Keratinocyte (primary cell): ENCODE measurements around the gene ZNF407. TPM values are rescaled to one million over a fixed set of nuclear protein-coding genes. Genes with fewer than 3 reads are reported as not detected.

Experiments used
- DNase-seq: peaks from one replicate; pipeline ENCODE4 v3.0.0-alpha.2; 2011; ENCODE audit warnings: low read depth, missing footprints, low spot score
- FAIRE-seq: peaks from 2 replicates; lab custom pipeline; 2011; peaks lifted over from hg19 to GRCh38; lab: Jason Lieb, UNC
- H2AFZ ChIP-seq: 2 replicates; pipeline ENCODE4 v1.6.0; 2012; ENCODE audit warnings: low read length, control low read depth, inconsistent platforms; ENCODE audit not compliant: control insufficient read depth
- H3K27ac ChIP-seq: 2 replicates; pipeline ENCODE4 v1.5.1; 2011; ENCODE audit warnings: low read length; ENCODE audit not compliant: control insufficient read depth, insufficient read depth
- H3K27me3 ChIP-seq: 3 replicates; pipeline ENCODE4 v1.6.0; 2011; ENCODE audit warnings: low read length; ENCODE audit not compliant: control insufficient read depth, insufficient read depth; ENCODE audit errors: extremely low read depth
- H3K36me3 ChIP-seq, 2 experiments: 2 replicates in 1 of 2; 3 replicates in 1 of 2; pipeline ENCODE4 v1.5.1; 2011; ENCODE audit warnings: low read length in 2 of 2, mild to moderate bottlenecking in 1 of 2; ENCODE audit not compliant: control insufficient read depth in 2 of 2, insufficient read depth in 2 of 2; ENCODE audit errors: extremely low read depth in 1 of 2
- H3K4me1 ChIP-seq: 3 replicates; pipeline ENCODE4 v1.5.1; 2011; ENCODE audit warnings: low read length; ENCODE audit not compliant: control insufficient read depth, insufficient read depth; ENCODE audit errors: extremely low read depth
- H3K4me2 ChIP-seq: 3 replicates; pipeline ENCODE4 v1.6.0; 2011; ENCODE audit warnings: low read depth, low read length; ENCODE audit not compliant: control insufficient read depth, insufficient read depth; ENCODE audit errors: extremely low read depth
- H3K4me3 ChIP-seq, 3 experiments: fragments of 200-600 bp in 1 of 3; sonication (generic) in 1 of 3; 2 replicates in 2 of 3; 3 replicates in 1 of 3; pipeline ENCODE4 v1.5.1; 2011 to 2016; ENCODE audit warnings: low read length in 3 of 3, mild to moderate bottlenecking in 3 of 3, control low read depth in 2 of 3, inconsistent platforms in 1 of 3, low read depth in 1 of 3, mixed read lengths in 1 of 3, mixed run types in 1 of 3, moderate library complexity in 1 of 3; ENCODE audit not compliant: control insufficient read depth in 2 of 3, insufficient read depth in 2 of 3; ENCODE audit errors: extremely low read depth in 1 of 3
- H3K79me2 ChIP-seq: 2 replicates; pipeline ENCODE4 v1.6.0; 2012; ENCODE audit warnings: low read length; ENCODE audit not compliant: control insufficient read depth, insufficient read depth
- H3K9ac ChIP-seq: 3 replicates; pipeline ENCODE4 v1.6.0; 2011; ENCODE audit warnings: low read length; ENCODE audit not compliant: control insufficient read depth, insufficient read depth; ENCODE audit errors: extremely low read depth
- H3K9me1 ChIP-seq: 3 replicates; pipeline ENCODE4 v1.6.0; 2011; ENCODE audit warnings: low read length; ENCODE audit not compliant: control insufficient read depth, insufficient read depth; ENCODE audit errors: extremely low read depth
- H3K9me3 ChIP-seq: 2 replicates; pipeline ENCODE4 v1.5.1; 2012; ENCODE audit warnings: low read depth, low read length; ENCODE audit not compliant: control insufficient read depth
- H4K20me1 ChIP-seq: 3 replicates; pipeline ENCODE4 v1.6.0; 2011; ENCODE audit warnings: low read length; ENCODE audit not compliant: control insufficient read depth, insufficient read depth; ENCODE audit errors: extremely low read depth
- EZH2 ChIP-seq: IDR thresholded peaks from one replicate; pipeline ENCODE4 v1.6.1; 2012; ENCODE audit warnings: inconsistent platforms, mild to moderate bottlenecking, low read length, moderate library complexity
- dilution Hi-C: fragments of 300-500 bp; cut with MboI; formaldehyde crosslinking; loops from one replicate; pipeline ENCODE4 v1.7.0; 2020; ENCODE audit warnings: low sequenced_read_pairs; ENCODE audit not compliant: extremely low pct_ligation_motif_present
- polyA plus RNA-seq, 5 experiments: library from polyadenylated mRNA; depleted of rRNA in 3 of 5; stranded (reverse) in 3 of 5; stranded (forward) in 1 of 5; unstranded in 1 of 5; fragments of >200 nt; gene quantifications; 1 replicate in 1 of 5; 2 replicates in 3 of 5; 3 replicates in 1 of 5; pipeline versions ENCODE4 v1.2.1 to v1.2.3, GENCODE V29; 2011 to 2012; ENCODE audit warnings: missing spikeins in 2 of 5, low read depth in 1 of 5, low replicate concordance in 1 of 5
- TF ChIP-seq, protein P1 (sequence below), 3 experiments: IDR thresholded peaks in 1 of 3; conservative IDR thresholded peaks in 1 of 3; optimal IDR thresholded peaks in 1 of 3; 2 replicates in 2 of 3; 3 replicates in 1 of 3; pipeline versions ENCODE3 to v1.5.1; 2011; ENCODE audit warnings: low read length in 3 of 3, mild to moderate bottlenecking in 3 of 3, moderate library complexity in 2 of 3, control low read depth in 1 of 3, inconsistent platforms in 1 of 3; ENCODE audit not compliant: insufficient read depth in 2 of 3; ENCODE audit errors: extremely low read depth in 1 of 3

The ZNF407 gene
- polyA plus RNA-seq, 1 donor (not counting 4 experiments of a cell fraction or from before 2014, with no cell fraction given), result 3.8 TPM

GRCh38 chr18:75114231-75114764, 516.6 kb downstream of the ZNF407 start:
- TF ChIP-seq, protein P1, sequence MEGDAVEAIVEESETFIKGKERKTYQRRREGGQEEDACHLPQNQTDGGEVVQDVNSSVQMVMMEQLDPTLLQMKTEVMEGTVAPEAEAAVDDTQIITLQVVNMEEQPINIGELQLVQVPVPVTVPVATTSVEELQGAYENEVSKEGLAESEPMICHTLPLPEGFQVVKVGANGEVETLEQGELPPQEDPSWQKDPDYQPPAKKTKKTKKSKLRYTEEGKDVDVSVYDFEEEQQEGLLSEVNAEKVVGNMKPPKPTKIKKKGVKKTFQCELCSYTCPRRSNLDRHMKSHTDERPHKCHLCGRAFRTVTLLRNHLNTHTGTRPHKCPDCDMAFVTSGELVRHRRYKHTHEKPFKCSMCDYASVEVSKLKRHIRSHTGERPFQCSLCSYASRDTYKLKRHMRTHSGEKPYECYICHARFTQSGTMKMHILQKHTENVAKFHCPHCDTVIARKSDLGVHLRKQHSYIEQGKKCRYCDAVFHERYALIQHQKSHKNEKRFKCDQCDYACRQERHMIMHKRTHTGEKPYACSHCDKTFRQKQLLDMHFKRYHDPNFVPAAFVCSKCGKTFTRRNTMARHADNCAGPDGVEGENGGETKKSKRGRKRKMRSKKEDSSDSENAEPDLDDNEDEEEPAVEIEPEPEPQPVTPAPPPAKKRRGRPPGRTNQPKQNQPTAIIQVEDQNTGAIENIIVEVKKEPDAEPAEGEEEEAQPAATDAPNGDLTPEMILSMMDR (optimal IDR thresholded peaks at IDR 0.05 in 1 of 3, IDR thresholded peaks at IDR 0.05 in 1 of 3, conservative IDR thresholded peaks at IDR 0.05 in 1 of 3; ENCODE audit: extremely low read depth in 1 of 3, insufficient read depth in 2 of 3, low read length in 3 of 3), result no peak
- no peak for TF ChIP-seq EZH2
- no peak overlapping the region for H3K9ac ChIP-seq
- H2AFZ ChIP-seq, result no peak overlapping the region
- no peaks in the 10 kb centered on the region for H3K9me1 ChIP-seq
- H3K4me1 ChIP-seq, result no peaks in the 10 kb centered on the region
- H3K9me3 ChIP-seq, result no peaks in the 10 kb centered on the region
- dilution Hi-C loops, result no loop called here
- no peak overlapping the region for H3K4me2 ChIP-seq
- no peaks in the 10 kb centered on the region for H4K20me1 ChIP-seq
- H3K27ac ChIP-seq, result no peak overlapping the region
- H3K79me2 ChIP-seq, result no peaks in the 10 kb centered on the region
- DNase-seq, result no peak
- H3K4me3 ChIP-seq, result no peak overlapping the region
- H3K36me3 ChIP-seq, result no peaks in the 10 kb centered on the region
- FAIRE-seq, result no peak
- H3K27me3 ChIP-seq, result peaks cover 4% of the 10 kb centered on the region

Other genes starting within 250 kb of the ZNF407 start
- not detected in 3 replicates for gene DIPK1C, start 140.6 kb upstream of the ZNF407 start, polyA plus RNA-seq
- gene CNDP2, start 101.5 kb upstream of the ZNF407 start, polyA plus RNA-seq, result 126 to 156 TPM (median 134 TPM) in 3 replicates
- not detected in 3 replicates for gene CNDP1, start 63.4 kb upstream of the ZNF407 start, polyA plus RNA-seq